Non-pigmented ciliary epithelial cell (primary cell): ENCODE data around the gene KRTCAP3.

Experiments used
- DNase-seq: peaks from one replicate; pipeline ENCODE4 v3.0.0-alpha.2; 2010; ENCODE audit warnings: low read depth

Gene KRTCAP3

GRCh38 chr2:27441226-27441926 lies 805 bp upstream of the KRTCAP3 start:
- no peak for DNase-seq

GRCh38 chr2:27442920-27443282 lies 720 bp downstream of the KRTCAP3 start:
- no peak for DNase-seq

- DNase-seq = no peak
These were observed 3.0 kb downstream of the KRTCAP3 start for GRCh38 chr2:27445155-27445554.

GRCh38 chr2:27445615-27446014 lies 3.4 kb downstream of the KRTCAP3 start:
- DNase-seq = no peak

- no peak for DNase-seq
These were observed 3.9 kb downstream of the KRTCAP3 start for GRCh38 chr2:27446057-27446456.

GRCh38 chr2:27448381-27448780 lies 6.2 kb downstream of the KRTCAP3 start:
- DNase-seq = no peak

GRCh38 chr2:27451095-27451494 lies 8.9 kb downstream of the KRTCAP3 start:
- DNase-seq = no peak

- DNase-seq = no peak
These were observed 11.8 kb downstream of the KRTCAP3 start for GRCh38 chr2:27453968-27454367.

- no peak for DNase-seq
These were observed 18.9 kb downstream of the KRTCAP3 start for GRCh38 chr2:27461118-27461517.

GRCh38 chr2:27464443-27464842 lies 22.3 kb downstream of the KRTCAP3 start:
- no peak for DNase-seq

GRCh38 chr2:27471961-27472360 lies 29.8 kb downstream of the KRTCAP3 start:
- no peak for DNase-seq

- no peak for DNase-seq
These were observed 43.3 kb downstream of the KRTCAP3 start for GRCh38 chr2:27485496-27485895.

GRCh38 chr2:27489118-27489497 lies 46.9 kb downstream of the KRTCAP3 start:
- DNase-seq = no peak

GRCh38 chr2:27489498-27490397 lies 47.6 kb downstream of the KRTCAP3 start, which contains the start of gene IFT172:
TSS of gene IFT172 (minus strand) at chr2:27489743. CDS start at chr2:27489653, 90 bp downstream.
- peak; percentile 96 for DNase-seq

GRCh38 chr2:27492557-27492956 lies 50.4 kb downstream of the KRTCAP3 start:
- no peak for DNase-seq

GRCh38 chr2:27493948-27494283 lies 51.7 kb downstream of the KRTCAP3 start:
- no peak for DNase-seq
